SIG-M5 treated with dmso at 0.1 percent for 504 hours (cell line): Measurements from ENCODE around the gene HMGCS2.

Source experiments
- DNase-seq: peaks from one replicate; lab custom pipeline; 2025; ENCODE audit not compliant: unreplicated experiment; lab: John Stamatoyannopoulos, UW

HMGCS2 gene

GRCh38 chr1:119764220-119764619, 4.5 kb downstream of the HMGCS2 start:
- no peak for DNase-seq

- DNase-seq, result no peak
These were observed 5.8 kb downstream of the HMGCS2 start for GRCh38 chr1:119762953-119763352.

- DNase-seq, result no peak
These were observed 6.3 kb downstream of the HMGCS2 start for GRCh38 chr1:119762409-119762808.

GRCh38 chr1:119758584-119758983, 10.1 kb downstream of the HMGCS2 start:
- no peak for DNase-seq

GRCh38 chr1:119752592-119752991, 16.1 kb downstream of the HMGCS2 start:
- no peak for DNase-seq

- DNase-seq, result peak; percentile 25
These were observed 20.7 kb downstream of the HMGCS2 start for GRCh38 chr1:119748040-119748439.

GRCh38 chr1:119747451-119747850, 21.3 kb downstream of the HMGCS2 start:
- no peak for DNase-seq

- DNase-seq, result no peak
These were observed 23.7 kb downstream of the HMGCS2 start for GRCh38 chr1:119745034-119745433.

GRCh38 chr1:119744598-119744942, 24.1 kb downstream of the HMGCS2 start:
- no peak for DNase-seq

- DNase-seq, result peak; percentile 77
These were observed 24.7 kb downstream of the HMGCS2 start for GRCh38 chr1:119743776-119744597.

GRCh38 chr1:119743308-119743707, 25.4 kb downstream of the HMGCS2 start:
- no peak for DNase-seq

- no peak for DNase-seq
These were observed 26.0 kb downstream of the HMGCS2 start for GRCh38 chr1:119742677-119743076.

- no peak for DNase-seq
These were observed 26.5 kb downstream of the HMGCS2 start for GRCh38 chr1:119742202-119742601.

- no peak for DNase-seq
These were observed 27.6 kb downstream of the HMGCS2 start for GRCh38 chr1:119740896-119741780.

- no peak for DNase-seq
These were observed 28.4 kb downstream of the HMGCS2 start for GRCh38 chr1:119740261-119740660.

GRCh38 chr1:119739150-119739549, 29.6 kb downstream of the HMGCS2 start:
- DNase-seq, result no peak

- DNase-seq, result no peak
These were observed 30.5 kb downstream of the HMGCS2 start for GRCh38 chr1:119738100-119738720.

- DNase-seq, result no peak
These were observed 31.5 kb downstream of the HMGCS2 start for GRCh38 chr1:119737040-119737682.

- no peak for DNase-seq
These were observed 32.1 kb downstream of the HMGCS2 start for GRCh38 chr1:119736649-119737039.

GRCh38 chr1:119735217-119735616, 33.5 kb downstream of the HMGCS2 start:
- DNase-seq, result no peak

- DNase-seq, result no peak
These were observed 35.0 kb downstream of the HMGCS2 start for GRCh38 chr1:119733754-119734153.
